Type B pancreatic cell (in vitro differentiated cells): ENCODE measurements around the gene SLC4A3. TPM values are rescaled to one million over a fixed set of nuclear protein-coding genes. Genes with fewer than 3 reads are reported as not detected.
A peak's percentile ranks its signal among the peaks of the same experiment; 100 is the strongest.
"Not testable (repeated sequence)": the region's sequence is repeated elsewhere in the genome, so short reads cannot be mapped to it uniquely, and the experiment has no call there.

ENCODE experiments used
- DNase-seq: peaks from one replicate; pipeline ENCODE4 v3.0.0; 2021; ENCODE audit warnings: mixed read lengths; ENCODE audit not compliant: unreplicated experiment; ENCODE audit errors: extremely low spot score
- H3K27ac Mint-ChIP-seq: 2 replicates; pipeline ENCODE4 v1.8.0; 2021; ENCODE audit warnings: mild to moderate bottlenecking, mixed read lengths
- H3K27me3 Mint-ChIP-seq: 2 replicates; pipeline ENCODE4 v1.8.0; 2021; ENCODE audit warnings: mixed read lengths
- H3K36me3 Mint-ChIP-seq: 2 replicates; pipeline ENCODE4 v1.8.0; 2021; ENCODE audit warnings: mixed read lengths
- H3K4me1 Mint-ChIP-seq: one replicate; pipeline ENCODE4 v1.8.0; 2021; ENCODE audit warnings: mixed read lengths; ENCODE audit not compliant: unreplicated experiment
- H3K4me3 Mint-ChIP-seq: 2 replicates; pipeline ENCODE4 v1.8.0; 2021; ENCODE audit warnings: mild to moderate bottlenecking, mixed read lengths
- H3K9me3 Mint-ChIP-seq: 2 replicates; pipeline ENCODE4 v1.8.0; 2021; ENCODE audit warnings: mixed read lengths
- CTCF ChIP-seq: fragments of 200-600 bp; sonication (generic); conservative IDR thresholded peaks from 2 replicates; pipeline ENCODE4 v1.5.0; 2021; ENCODE audit warnings: antibody characterized with exemption, mild to moderate bottlenecking
- total RNA-seq: library from RNA; stranded (reverse); gene quantifications from 2 replicates; pipeline ENCODE4 v1.2.1, GENCODE V29; 2021; ENCODE audit warnings: low replicate concordance

The SLC4A3 gene
- total RNA-seq, 1 donor from 2014 or later = 15.8 TPM

GRCh38 chr2:219681694-219682300, 54.4 kb downstream of the SLC4A3 start:
- H3K4me1 Mint-ChIP-seq = peaks cover 13% of the 10 kb centered on the region
- no peak overlapping the region for H3K27ac Mint-ChIP-seq
- no peak for DNase-seq
- H3K27me3 Mint-ChIP-seq = no peaks in the 10 kb centered on the region
- H3K9me3 Mint-ChIP-seq = peaks cover 6% of the 10 kb centered on the region
- no peak overlapping the region for H3K4me3 Mint-ChIP-seq
- H3K36me3 Mint-ChIP-seq = peaks cover 4% of the 10 kb centered on the region
- TF ChIP-seq CTCF = no peak

GRCh38 chr2:219683474-219683873, 56.0 kb downstream of the SLC4A3 start:
- not testable (repeated sequence) for H3K27me3 Mint-ChIP-seq, H3K27ac Mint-ChIP-seq, H3K9me3 Mint-ChIP-seq, H3K36me3 Mint-ChIP-seq, H3K4me3 Mint-ChIP-seq, DNase-seq
- H3K4me1 Mint-ChIP-seq = peaks cover 17% of the 10 kb centered on the region

- H3K4me3 Mint-ChIP-seq = peak overlapping the region; percentile 78
- peaks cover 29% of the 10 kb centered on the region for H3K4me1 Mint-ChIP-seq
- peaks cover 4% of the 10 kb centered on the region for H3K36me3 Mint-ChIP-seq
- H3K9me3 Mint-ChIP-seq = peaks cover 6% of the 10 kb centered on the region
- TF ChIP-seq CTCF = no peak
- H3K27me3 Mint-ChIP-seq = no peaks in the 10 kb centered on the region
- no peak for DNase-seq
- peak overlapping the region; percentile 92 for H3K27ac Mint-ChIP-seq
Observed at GRCh38 chr2:219684721-219685689, 57.6 kb downstream of the SLC4A3 start.

- Mint-ChIP-seq H3K9me3 (peaks cover 6% of the 10 kb centered on the region), H3K36me3 (peaks cover 4% of the 10 kb centered on the region), H3K4me1 (peaks cover 37% of the 10 kb centered on the region), H3K27me3 (peaks cover 5% of the 10 kb centered on the region), H3K4me3 (no peak overlapping the region), H3K27ac (no peak overlapping the region)
- DNase-seq = no peak
- TF ChIP-seq CTCF = no peak
Observed at GRCh38 chr2:219687272-219687671, 59.8 kb downstream of the SLC4A3 start.

- Mint-ChIP-seq H3K4me1 (peaks cover 37% of the 10 kb centered on the region), H3K27me3 (peaks cover 5% of the 10 kb centered on the region), H3K4me3 (no peak overlapping the region), H3K27ac (no peak overlapping the region), H3K36me3 (peaks cover 4% of the 10 kb centered on the region), H3K9me3 (peaks cover 6% of the 10 kb centered on the region)
- DNase-seq = no peak
- no peak for TF ChIP-seq CTCF
Observed at GRCh38 chr2:219687882-219688559, 60.6 kb downstream of the SLC4A3 start.
